NCI-H2081 (cell line): ENCODE results near the gene TMEFF2.

ENCODE experiments used
- DNase-seq, 2 experiments: peaks; one replicate each; lab custom pipeline; 2025; lab: John Stamatoyannopoulos, UW

Gene TMEFF2

DNA sequence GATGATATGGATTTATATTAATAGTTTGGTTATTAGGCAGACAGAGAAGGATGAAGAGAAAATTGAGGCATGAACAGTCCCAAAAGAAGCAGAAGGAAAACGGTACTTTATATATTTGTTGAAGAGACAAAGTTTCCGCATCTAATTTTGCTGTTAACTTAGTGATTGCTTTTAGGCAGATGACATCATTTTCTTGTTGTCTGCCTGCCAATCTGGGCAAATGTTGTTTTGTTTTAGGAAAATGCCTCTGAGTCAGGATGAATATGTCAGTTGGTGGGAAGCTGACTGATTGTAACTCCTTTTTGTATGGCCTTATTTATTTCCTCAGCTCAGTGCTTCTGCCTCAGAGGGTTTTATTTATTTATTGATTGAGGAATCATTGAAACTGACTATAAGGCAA, 295.3 kb downstream of the TMEFF2 start:
- DNase-seq = no peak
